ENCODE data around the gene ZNF528.
A peak's percentile ranks its signal among the peaks of the same experiment; 100 is the strongest.

Gene ZNF528

GRCh38 chr19:52397310-52398080 lies at the start of gene ZNF528:
Gene ZNF528 (plus strand): TSS chr19:52397849. CDS start chr19:52402014, 4,165 bp downstream.
- DNase-seq: peak; percentile 98

- DNase-seq: no peak
These were observed 46.1 kb upstream of the ZNF528 start for GRCh38 chr19:52351512-52351911.

GRCh38 chr19:52366414-52366824 lies 31.2 kb upstream of the ZNF528 start:
- no peak for DNase-seq

- DNase-seq: peak; percentile 96
These were observed 27.9 kb upstream of the ZNF528 start, which contains the start of gene ZNF880 for GRCh38 chr19:52369559-52370340. Gene ZNF880 (plus strand): TSS chr19:52369923. CDS start chr19:52369966, 43 bp downstream.

GRCh38 chr19:52370341-52370710 lies 27.3 kb upstream of the ZNF528 start:
- no peak for DNase-seq

GRCh38 chr19:52391135-52391534 lies 6.5 kb upstream of the ZNF528 start:
- DNase-seq: no peak

GRCh38 chr19:52398081-52398441 lies 412 bp downstream of the ZNF528 start:
- peak; percentile 58 for DNase-seq

- DNase-seq: no peak
These were observed 12.6 kb downstream of the ZNF528 start for GRCh38 chr19:52410276-52410675.

- no peak for DNase-seq
These were observed 18.1 kb downstream of the ZNF528 start for GRCh38 chr19:52415711-52416110.

- no peak for DNase-seq
These were observed 31.3 kb downstream of the ZNF528 start, which contains the start of gene ZNF534 for GRCh38 chr19:52428937-52429336. Gene ZNF534 (plus strand): TSS chr19:52429148. CDS start chr19:52431475, 2,327 bp downstream.

GRCh38 chr19:52442179-52442578 lies 44.5 kb downstream of the ZNF528 start:
- DNase-seq: no peak

GRCh38 chr19:52444506-52444905 lies 46.9 kb downstream of the ZNF528 start:
- DNase-seq: no peak

GRCh38 chr19:52451241-52451640 lies 53.6 kb downstream of the ZNF528 start:
- no peak for DNase-seq

- DNase-seq: peak; percentile 70
These were observed 55.9 kb downstream of the ZNF528 start, which contains the start of gene ZNF578 for GRCh38 chr19:52453324-52454094. Gene ZNF578 (plus strand): TSS chr19:52453553. CDS start chr19:52501846, 48,293 bp downstream.

GRCh38 chr19:52464798-52465470 lies 67.3 kb downstream of the ZNF528 start:
- no peak for DNase-seq
